Neural cell (in vitro differentiated cells): ENCODE results near the gene TELO2. TPM values are rescaled to one million over a fixed set of nuclear protein-coding genes. Genes with fewer than 3 reads are reported as not detected.

Experiments
- H2AFZ ChIP-seq: fragments of 200-600, 300-800 bp; sonication (generic), shearing (Covaris generic); 2 replicates; pipeline ENCODE4 v1.6.0; 2014; ENCODE audit warnings: low read depth, mild to moderate bottlenecking, antibody characterized with exemption, low read length, moderate library complexity
- H3F3A ChIP-seq: fragments of 200-600 bp; shearing (Covaris generic); 2 replicates; pipeline ENCODE4 v1.6.1; 2016; ENCODE audit warnings: mild to moderate bottlenecking, moderate library complexity, mixed read lengths, antibody characterized with exemption, low read length; ENCODE audit not compliant: insufficient read depth, poor library complexity, severe bottlenecking
- H3K27ac ChIP-seq: fragments of 200-600, 300-800 bp; sonication (generic), shearing (Covaris generic); 2 replicates; pipeline ENCODE4 v1.5.1; 2014; ENCODE audit warnings: mild to moderate bottlenecking, low read length, moderate library complexity
- H3K27me3 ChIP-seq: fragments of 300-800, 200-600 bp; sonication (generic), shearing (Covaris generic); 2 replicates; pipeline ENCODE4 v1.6.0; 2014; ENCODE audit warnings: mild to moderate bottlenecking, low read depth, low read length, moderate library complexity; ENCODE audit not compliant: insufficient read depth
- H3K36me3 ChIP-seq: fragments of 300-800, 200-600 bp; sonication (generic), shearing (Covaris generic); 2 replicates; pipeline ENCODE4 v1.5.1; 2014; ENCODE audit warnings: mild to moderate bottlenecking, antibody characterized with exemption, low read length, moderate library complexity; ENCODE audit not compliant: insufficient read depth
- H3K4me2 ChIP-seq: fragments of 300-800, 200-600 bp; sonication (generic), shearing (Covaris generic); 2 replicates; pipeline ENCODE4 v1.6.0; 2014; ENCODE audit warnings: mild to moderate bottlenecking, low read length
- H3K4me3 ChIP-seq: fragments of 300-800, 200-600 bp; sonication (generic), shearing (Covaris generic); 2 replicates; pipeline ENCODE4 v1.5.1; 2014; ENCODE audit warnings: mild to moderate bottlenecking, low read length, moderate library complexity
- H3K79me2 ChIP-seq: fragments of 200-600 bp; shearing (Covaris generic); replicated peaks from 2 replicates; pipeline ENCODE4 v1.6.0; 2014; ENCODE audit warnings: mild to moderate bottlenecking, low read length, moderate library complexity; ENCODE audit not compliant: insufficient read depth
- H3K9ac ChIP-seq: fragments of 300-800, 200-600 bp; sonication (generic), shearing (Covaris generic); 2 replicates; pipeline ENCODE4 v1.6.1; 2016; ENCODE audit warnings: mild to moderate bottlenecking, low read length, mixed read lengths
- H3K9me2 ChIP-seq: fragments of 200-600 bp; shearing (Covaris generic); 2 replicates; pipeline ENCODE4 v1.6.1; 2016; ENCODE audit warnings: mild to moderate bottlenecking, low read length, mixed read lengths; ENCODE audit not compliant: insufficient read depth
- H3K9me3 ChIP-seq: fragments of 200-600, 300-800 bp; sonication (generic), shearing (Covaris generic); 2 replicates; pipeline ENCODE4 v1.6.1; 2016; ENCODE audit warnings: mild to moderate bottlenecking, mixed run types, low read length, moderate library complexity, mixed read lengths
- H4K20me1 ChIP-seq: fragments of 200-600 bp; shearing (Covaris generic); 2 replicates; pipeline ENCODE4 v1.6.1; 2016; ENCODE audit warnings: mild to moderate bottlenecking, mixed run types; ENCODE audit not compliant: insufficient read depth
- EP300 ChIP-seq: fragments of 450-650 bp; conservative IDR thresholded peaks from 2 replicates; pipeline ENCODE4 v1.6.1; 2014; ENCODE audit warnings: antibody characterized with exemption, mild to moderate bottlenecking, moderate library complexity; ENCODE audit not compliant: poor library complexity, severe bottlenecking
- EZH2 ChIP-seq: fragments of 200-600, 300-800 bp; shearing (Covaris generic), sonication (generic); IDR thresholded peaks from 2 replicates; pipeline ENCODE4 v1.6.1; 2014; ENCODE audit warnings: antibody characterized with exemption, low read length, borderline replicate concordance, mild to moderate bottlenecking; ENCODE audit not compliant: insufficient read depth, poor library complexity, severe bottlenecking
- MXI1 ChIP-seq: fragments of 450-650 bp; conservative IDR thresholded peaks from 2 replicates; pipeline ENCODE4 v1.6.1; 2014; ENCODE audit warnings: antibody characterized with exemption, mild to moderate bottlenecking; ENCODE audit not compliant: poor library complexity, severe bottlenecking
- POLR2AphosphoS5 ChIP-seq: IDR thresholded peaks from 2 replicates; pipeline ENCODE4 v1.6.1; 2012
- RAD21 ChIP-seq: fragments of 450-650 bp; conservative IDR thresholded peaks from 2 replicates; pipeline ENCODE4 v1.6.1; 2014; ENCODE audit warnings: antibody characterized with exemption, mild to moderate bottlenecking, moderate library complexity
- SMC3 ChIP-seq: fragments of 450-650 bp; conservative IDR thresholded peaks from 2 replicates; pipeline ENCODE4 v1.6.1; 2014; ENCODE audit warnings: antibody characterized with exemption, mild to moderate bottlenecking, moderate library complexity; ENCODE audit not compliant: poor library complexity
- TAF1 ChIP-seq: IDR thresholded peaks from 2 replicates; pipeline ENCODE4 v1.6.1; 2012; ENCODE audit warnings: low read depth
- polyA plus RNA-seq: library from polyadenylated mRNA; depleted of rRNA; stranded (reverse); fragments of >200 nt; gene quantifications from 2 replicates; pipeline ENCODE4 v1.2.3, GENCODE V29; 2014
- TF ChIP-seq, protein P1 (sequence below): IDR thresholded peaks from 2 replicates; pipeline ENCODE4 v1.6.1; 2012; ENCODE audit warnings: borderline replicate concordance
- TF ChIP-seq, protein P2 (sequence below): fragments of 450-650 bp; IDR thresholded peaks from 2 replicates; pipeline ENCODE4 v1.5.1; 2014; ENCODE audit warnings: antibody characterized with exemption, mild to moderate bottlenecking, moderate library complexity; ENCODE audit not compliant: poor library complexity, severe bottlenecking

TELO2 gene
- polyA plus RNA-seq, 1 donor from 2014 or later, result 50.4 TPM

DNA sequence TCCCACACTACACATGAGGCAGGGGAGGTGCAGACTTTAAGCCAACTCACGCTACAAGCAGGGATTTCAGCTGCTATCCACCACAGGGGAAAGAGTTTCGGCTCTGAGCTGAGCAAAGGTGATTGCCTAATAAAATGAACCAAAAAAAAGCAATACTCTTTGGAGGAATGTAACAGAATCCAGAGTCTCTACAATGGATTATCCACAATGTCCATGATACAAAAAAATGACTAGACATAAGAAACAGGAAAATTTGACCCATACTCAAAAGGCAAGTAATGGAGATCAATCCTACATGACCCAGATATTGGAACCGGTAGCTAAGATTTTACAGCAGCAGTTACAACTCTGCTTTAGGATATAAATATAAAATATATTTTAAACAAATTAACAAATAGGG lies 21.3 kb downstream of the TELO2 start:
- Histone ChIP-seq H2AFZ (no peak overlapping the region), H3K9me3 (no peaks in the 10 kb centered on the region), H3K4me2 (no peak overlapping the region), H3K36me3 (no peaks in the 10 kb centered on the region), H3K79me2 (no peaks in the 10 kb centered on the region), H3K27me3 (no peaks in the 10 kb centered on the region), H4K20me1 (no peaks in the 10 kb centered on the region), H3K9ac (no peak overlapping the region), H3K4me3 (no peak overlapping the region), H3K9me2 (no peaks in the 10 kb centered on the region), H3K27ac (no peak overlapping the region), H3F3A (no peaks in the 10 kb centered on the region)
- no peak for TF ChIP-seq RAD21
- no peak for TF ChIP-seq MXI1
- no peak for TF ChIP-seq EZH2
- no peak for TF ChIP-seq TAF1
- TF ChIP-seq, protein P1, sequence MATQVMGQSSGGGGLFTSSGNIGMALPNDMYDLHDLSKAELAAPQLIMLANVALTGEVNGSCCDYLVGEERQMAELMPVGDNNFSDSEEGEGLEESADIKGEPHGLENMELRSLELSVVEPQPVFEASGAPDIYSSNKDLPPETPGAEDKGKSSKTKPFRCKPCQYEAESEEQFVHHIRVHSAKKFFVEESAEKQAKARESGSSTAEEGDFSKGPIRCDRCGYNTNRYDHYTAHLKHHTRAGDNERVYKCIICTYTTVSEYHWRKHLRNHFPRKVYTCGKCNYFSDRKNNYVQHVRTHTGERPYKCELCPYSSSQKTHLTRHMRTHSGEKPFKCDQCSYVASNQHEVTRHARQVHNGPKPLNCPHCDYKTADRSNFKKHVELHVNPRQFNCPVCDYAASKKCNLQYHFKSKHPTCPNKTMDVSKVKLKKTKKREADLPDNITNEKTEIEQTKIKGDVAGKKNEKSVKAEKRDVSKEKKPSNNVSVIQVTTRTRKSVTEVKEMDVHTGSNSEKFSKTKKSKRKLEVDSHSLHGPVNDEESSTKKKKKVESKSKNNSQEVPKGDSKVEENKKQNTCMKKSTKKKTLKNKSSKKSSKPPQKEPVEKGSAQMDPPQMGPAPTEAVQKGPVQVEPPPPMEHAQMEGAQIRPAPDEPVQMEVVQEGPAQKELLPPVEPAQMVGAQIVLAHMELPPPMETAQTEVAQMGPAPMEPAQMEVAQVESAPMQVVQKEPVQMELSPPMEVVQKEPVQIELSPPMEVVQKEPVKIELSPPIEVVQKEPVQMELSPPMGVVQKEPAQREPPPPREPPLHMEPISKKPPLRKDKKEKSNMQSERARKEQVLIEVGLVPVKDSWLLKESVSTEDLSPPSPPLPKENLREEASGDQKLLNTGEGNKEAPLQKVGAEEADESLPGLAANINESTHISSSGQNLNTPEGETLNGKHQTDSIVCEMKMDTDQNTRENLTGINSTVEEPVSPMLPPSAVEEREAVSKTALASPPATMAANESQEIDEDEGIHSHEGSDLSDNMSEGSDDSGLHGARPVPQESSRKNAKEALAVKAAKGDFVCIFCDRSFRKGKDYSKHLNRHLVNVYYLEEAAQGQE, result no peak
- no peak for TF ChIP-seq EP300
- TF ChIP-seq POLR2AphosphoS5, result no peak
- TF ChIP-seq SMC3, result no peak
- TF ChIP-seq, protein P2, sequence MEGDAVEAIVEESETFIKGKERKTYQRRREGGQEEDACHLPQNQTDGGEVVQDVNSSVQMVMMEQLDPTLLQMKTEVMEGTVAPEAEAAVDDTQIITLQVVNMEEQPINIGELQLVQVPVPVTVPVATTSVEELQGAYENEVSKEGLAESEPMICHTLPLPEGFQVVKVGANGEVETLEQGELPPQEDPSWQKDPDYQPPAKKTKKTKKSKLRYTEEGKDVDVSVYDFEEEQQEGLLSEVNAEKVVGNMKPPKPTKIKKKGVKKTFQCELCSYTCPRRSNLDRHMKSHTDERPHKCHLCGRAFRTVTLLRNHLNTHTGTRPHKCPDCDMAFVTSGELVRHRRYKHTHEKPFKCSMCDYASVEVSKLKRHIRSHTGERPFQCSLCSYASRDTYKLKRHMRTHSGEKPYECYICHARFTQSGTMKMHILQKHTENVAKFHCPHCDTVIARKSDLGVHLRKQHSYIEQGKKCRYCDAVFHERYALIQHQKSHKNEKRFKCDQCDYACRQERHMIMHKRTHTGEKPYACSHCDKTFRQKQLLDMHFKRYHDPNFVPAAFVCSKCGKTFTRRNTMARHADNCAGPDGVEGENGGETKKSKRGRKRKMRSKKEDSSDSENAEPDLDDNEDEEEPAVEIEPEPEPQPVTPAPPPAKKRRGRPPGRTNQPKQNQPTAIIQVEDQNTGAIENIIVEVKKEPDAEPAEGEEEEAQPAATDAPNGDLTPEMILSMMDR, result no peak

DNA sequence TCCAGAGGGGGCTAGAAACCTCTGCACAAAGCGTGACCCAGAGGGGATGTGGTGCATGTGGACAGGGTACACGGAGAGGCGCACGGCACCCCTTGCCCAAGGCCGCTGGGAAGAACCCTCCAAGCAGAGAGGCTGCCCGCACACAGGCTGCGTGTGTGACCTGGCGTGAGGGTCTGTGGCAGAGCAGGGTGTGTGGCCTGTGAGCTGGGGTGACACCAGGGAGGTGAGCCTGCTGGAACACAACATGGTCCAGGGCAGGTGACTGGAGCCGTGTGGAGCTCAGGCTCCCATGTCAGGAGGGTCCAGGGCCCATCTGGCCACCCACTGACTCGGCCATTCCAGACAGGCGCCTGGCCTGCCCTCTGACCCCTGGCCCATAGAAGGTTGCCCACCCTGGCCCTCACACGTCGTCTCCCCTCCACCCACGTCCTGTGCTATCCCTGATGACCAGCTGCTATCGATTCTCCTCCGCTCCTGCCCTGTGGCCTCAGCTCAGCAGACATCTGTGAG lies 25.5 kb downstream of the TELO2 start:
- H3K4me2 ChIP-seq, result no peak overlapping the region
- H3K27me3 ChIP-seq, result no peaks in the 10 kb centered on the region
- no peak overlapping the region for H3K27ac ChIP-seq
- TF ChIP-seq, protein P1, result no peak
- no peak for TF ChIP-seq EP300
- TF ChIP-seq RAD21, result no peak
- no peak for TF ChIP-seq MXI1
- TF ChIP-seq TAF1, result no peak
- no peak for TF ChIP-seq EZH2
- no peak for TF ChIP-seq POLR2AphosphoS5
- no peak for TF ChIP-seq SMC3
- TF ChIP-seq, protein P2, result no peak
- H3K36me3 ChIP-seq, result no peaks in the 10 kb centered on the region
- H3K9me2 ChIP-seq, result no peaks in the 10 kb centered on the region
- no peaks in the 10 kb centered on the region for H3F3A ChIP-seq
- no peaks in the 10 kb centered on the region for H3K9me3 ChIP-seq
- H2AFZ ChIP-seq, result no peak overlapping the region
- H3K9ac ChIP-seq, result no peak overlapping the region
- no peak overlapping the region for H3K4me3 ChIP-seq
- no peaks in the 10 kb centered on the region for H4K20me1 ChIP-seq
- no peaks in the 10 kb centered on the region for H3K79me2 ChIP-seq
